H1 (cell line): ENCODE results near the gene RGS9.

Source experiments
- BRCA1 ChIP-seq: IDR thresholded peaks from 2 replicates; pipeline ENCODE4 v1.6.1; 2012; ENCODE audit warnings: low read depth, low read length, improper control_type of control experiment
- CBX8 ChIP-seq: fragments of 300-800, 300-1000 bp; sonication (generic); IDR thresholded peaks from 2 replicates; pipeline ENCODE4 v1.7.1; 2016; ENCODE audit warnings: low read depth, low read length, borderline replicate concordance
- CHD2 ChIP-seq: IDR thresholded peaks from 2 replicates; pipeline ENCODE4 v1.6.1; 2012; ENCODE audit warnings: low read length, improper control_type of control experiment
- NANOG ChIP-seq: IDR thresholded peaks from 2 replicates; pipeline ENCODE4 v1.6.1; 2011; ENCODE audit warnings: low read length, low read depth, mild to moderate bottlenecking, inconsistent platforms; ENCODE audit not compliant: insufficient read depth, poor library complexity, severe bottlenecking
- POLR2A ChIP-seq, 2 experiments: IDR thresholded peaks; 1 replicate in 1 of 2; 2 replicates in 1 of 2; pipeline ENCODE4 v1.6.1; 2011; ENCODE audit warnings: low read depth in 2 of 2, low read length in 2 of 2, mild to moderate bottlenecking in 2 of 2; ENCODE audit errors: control extremely low read depth in 1 of 2
- POLR2AphosphoS5 ChIP-seq: IDR thresholded peaks from 2 replicates; pipeline ENCODE4 v1.6.1; 2011; ENCODE audit warnings: low read depth, low read length
- RXRA ChIP-seq: IDR thresholded peaks from 2 replicates; pipeline ENCODE4 v1.6.1; 2011; ENCODE audit warnings: low read depth, mild to moderate bottlenecking, low read length, moderate library complexity; ENCODE audit not compliant: insufficient read depth
- SP1 ChIP-seq: IDR thresholded peaks from 2 replicates; pipeline ENCODE4 v1.6.1; 2011; ENCODE audit warnings: low read depth, low read length
- SP2 ChIP-seq: IDR thresholded peaks from 2 replicates; pipeline ENCODE4 v1.6.1; 2012; ENCODE audit warnings: mild to moderate bottlenecking, low read length, inconsistent platforms
- ZNF274 ChIP-seq: IDR thresholded peaks from 2 replicates; pipeline ENCODE4 v1.7.0; 2012; ENCODE audit warnings: low read length, borderline replicate concordance; ENCODE audit errors: extremely low read depth
- TF ChIP-seq, protein P1 (sequence below), 3 experiments: IDR thresholded peaks; 1 replicate in 2 of 3; 2 replicates in 1 of 3; pipeline versions ENCODE4 v1.5.1 to v1.6.1; 2011; ENCODE audit warnings: low read length in 3 of 3, mild to moderate bottlenecking in 3 of 3, inconsistent platforms in 2 of 3, low read depth in 1 of 3, moderate library complexity in 1 of 3; ENCODE audit not compliant: insufficient read depth in 1 of 3; ENCODE audit errors: control extremely low read depth in 1 of 3

DNA sequence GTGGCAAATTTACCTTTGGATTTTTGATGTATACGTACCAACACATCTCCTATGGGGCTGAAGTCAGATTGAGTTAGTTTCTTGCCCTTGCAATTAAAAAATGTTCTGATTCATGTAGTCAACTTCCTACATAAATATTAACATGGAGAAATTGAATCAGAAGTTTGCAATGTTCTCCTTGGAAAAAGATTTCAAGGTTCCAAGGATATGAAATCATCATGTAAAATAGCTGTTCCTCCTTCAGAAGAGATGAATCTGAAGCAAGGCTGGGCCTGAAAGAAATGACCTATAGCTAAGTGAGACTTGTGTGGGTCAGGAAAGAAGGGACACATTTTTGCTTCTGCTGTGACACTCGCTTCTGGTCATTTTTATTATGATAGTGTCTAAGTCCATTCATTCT lies 131.7 kb downstream of the RGS9 start:
- TF ChIP-seq ZNF274 (no peak), RXRA (no peak), SP1 (no peak), POLR2A (IDR thresholded peaks at IDR 0.05; ENCODE audit: control extremely low read depth in 1 of 2, low read depth in 2 of 2, low read length in 2 of 2) (no peak), CHD2 (no peak), SP2 (no peak), CBX8 (no peak), BRCA1 (no peak), NANOG (no peak), POLR2AphosphoS5 (no peak)
- TF ChIP-seq, protein P1, sequence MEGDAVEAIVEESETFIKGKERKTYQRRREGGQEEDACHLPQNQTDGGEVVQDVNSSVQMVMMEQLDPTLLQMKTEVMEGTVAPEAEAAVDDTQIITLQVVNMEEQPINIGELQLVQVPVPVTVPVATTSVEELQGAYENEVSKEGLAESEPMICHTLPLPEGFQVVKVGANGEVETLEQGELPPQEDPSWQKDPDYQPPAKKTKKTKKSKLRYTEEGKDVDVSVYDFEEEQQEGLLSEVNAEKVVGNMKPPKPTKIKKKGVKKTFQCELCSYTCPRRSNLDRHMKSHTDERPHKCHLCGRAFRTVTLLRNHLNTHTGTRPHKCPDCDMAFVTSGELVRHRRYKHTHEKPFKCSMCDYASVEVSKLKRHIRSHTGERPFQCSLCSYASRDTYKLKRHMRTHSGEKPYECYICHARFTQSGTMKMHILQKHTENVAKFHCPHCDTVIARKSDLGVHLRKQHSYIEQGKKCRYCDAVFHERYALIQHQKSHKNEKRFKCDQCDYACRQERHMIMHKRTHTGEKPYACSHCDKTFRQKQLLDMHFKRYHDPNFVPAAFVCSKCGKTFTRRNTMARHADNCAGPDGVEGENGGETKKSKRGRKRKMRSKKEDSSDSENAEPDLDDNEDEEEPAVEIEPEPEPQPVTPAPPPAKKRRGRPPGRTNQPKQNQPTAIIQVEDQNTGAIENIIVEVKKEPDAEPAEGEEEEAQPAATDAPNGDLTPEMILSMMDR (IDR thresholded peaks at IDR 0.05; ENCODE audit: control extremely low read depth in 1 of 3, insufficient read depth in 1 of 3, low read depth in 1 of 3, low read length in 3 of 3), result no peak
